HepG2 (cell line): Measurements from ENCODE around the gene FRAS1. TPM values are rescaled to one million over a fixed set of nuclear protein-coding genes. Genes with fewer than 3 reads are reported as not detected.

Source experiments
- ATAC-seq: fragments of 200-7000 bp; cut with Tn5 transposase; 3 replicates; pipeline ENCODE4 v1.9.1; 2020; ENCODE audit warnings: mild to moderate bottlenecking, moderate library complexity
- BruUV-seq: library from RNA; stranded (reverse); fragments of 400-500 nt; replicated peaks from 2 replicates; lab custom pipeline; 2021; lab: Mats Ljungman, UMichigan
- CTCF ChIA-PET: fragments of 300-600 bp; formaldehyde crosslinking; extraction: SDS; loops from one replicate; lab custom pipeline; 2021; ENCODE audit warnings: low total read pairs, inconsistent platforms, low intra/inter-chr PET ratio; lab: Yijun Ruan, JAX
- POLR2A ChIA-PET: fragments of 350-600 bp; sonication (Branson Sonifier 250); formaldehyde crosslinking; loops from one replicate; lab custom pipeline; 2020; ENCODE audit warnings: antibody characterized with exemption, inconsistent platforms; lab: Yijun Ruan, JAX
- DNase-seq: peaks from one replicate; pipeline ENCODE4 v3.0.0-alpha.2; 2015; ENCODE audit warnings: low spot score
- FAIRE-seq: peaks from 3 replicates; lab custom pipeline; 2011; peaks lifted over from hg19 to GRCh38; lab: Jason Lieb, UNC
- H2AFZ ChIP-seq: one replicate; pipeline ENCODE4 v1.6.1; 2011; ENCODE audit warnings: low read length, inconsistent platforms
- H3K27ac ChIP-seq: fragments of 300-600 bp; 3 replicates; pipeline ENCODE4 v1.8.0; 2011; ENCODE audit warnings: mixed run types, mild to moderate bottlenecking, mixed read lengths, low read length, inconsistent platforms; ENCODE audit not compliant: insufficient read depth; ENCODE audit errors: extremely low read length
- H3K27me3 ChIP-seq, 2 experiments: fragments of 200-600 bp in 1 of 2; 2 replicates in 1 of 2; 3 replicates in 1 of 2; pipeline versions ENCODE4 v1.6.0 to v1.8.0; 2011; ENCODE audit warnings: low read length in 2 of 2, mild to moderate bottlenecking in 2 of 2, moderate library complexity in 2 of 2, inconsistent platforms in 1 of 2; ENCODE audit not compliant: insufficient read depth in 2 of 2, control insufficient read depth in 1 of 2
- H3K36me3 ChIP-seq, 2 experiments: fragments of 200-600 bp in 1 of 2; replicated peaks in 1 of 2; 2 replicates in 1 of 2; 3 replicates in 1 of 2; pipeline versions ENCODE4 v1.5.1 to v1.8.0; 2011; ENCODE audit warnings: low read length in 2 of 2, inconsistent platforms in 1 of 2; ENCODE audit not compliant: insufficient read depth in 2 of 2, control insufficient read depth in 1 of 2
- H3K4me1 ChIP-seq: 2 replicates; pipeline ENCODE4 v1.5.1; 2012; ENCODE audit warnings: low read length, inconsistent platforms; ENCODE audit not compliant: insufficient read depth
- H3K4me2 ChIP-seq: 2 replicates; pipeline ENCODE4 v1.6.0; 2011; ENCODE audit warnings: low read depth, low read length, inconsistent platforms
- H3K4me3 ChIP-seq, 3 experiments: fragments of 200-600 bp in 1 of 3; sonication (generic), shearing (Covaris generic) in 1 of 3; replicated peaks in 1 of 3; 2 replicates each; pipeline ENCODE4 v1.5.1; 2011 to 2016; ENCODE audit warnings: low read length in 3 of 3, inconsistent platforms in 2 of 3, low read depth in 2 of 3, mild to moderate bottlenecking in 2 of 3, control low read depth in 1 of 3, mixed read lengths in 1 of 3; ENCODE audit not compliant: insufficient read depth in 1 of 3
- H3K79me2 ChIP-seq: one replicate; pipeline ENCODE4 v1.6.1; 2011; ENCODE audit warnings: low read length, inconsistent platforms; ENCODE audit not compliant: insufficient read depth
- H3K9ac ChIP-seq: 2 replicates; pipeline ENCODE4 v1.6.0; 2011; ENCODE audit warnings: mild to moderate bottlenecking, low read depth, low read length, inconsistent platforms; ENCODE audit not compliant: insufficient read depth
- H3K9me3 ChIP-seq: 2 replicates; pipeline ENCODE4 v1.5.1; 2012; ENCODE audit warnings: mild to moderate bottlenecking, low read length
- H4K20me1 ChIP-seq: 2 replicates; pipeline ENCODE4 v1.6.0; 2011; ENCODE audit warnings: inconsistent platforms, mild to moderate bottlenecking, low read length, moderate library complexity; ENCODE audit not compliant: insufficient read depth
- ARNT2 ChIP-seq: sonication (generic); formaldehyde crosslinking; IDR thresholded peaks from 2 replicates; pipeline ENCODE4 v1.8.0; 2022; ENCODE audit warnings: mild to moderate bottlenecking, low read depth, missing genetic modification reagents, moderate library complexity
- CREBL2 ChIP-seq: sonication (generic); formaldehyde crosslinking; IDR thresholded peaks from 2 replicates; pipeline ENCODE4 v1.8.1; 2023; ENCODE audit warnings: missing genetic modification reagents, mild to moderate bottlenecking, borderline replicate concordance
- KAT7 ChIP-seq: IDR thresholded peaks from 2 replicates; pipeline ENCODE4 v1.6.1; 2018; ENCODE audit warnings: borderline replicate concordance, missing compliant biosample characterization
- KMT2A ChIP-seq: sonication (generic); formaldehyde crosslinking; IDR thresholded peaks from 2 replicates; pipeline ENCODE4 v1.4.0; 2020; ENCODE audit warnings: missing genetic modification reagents
- NFE2L1 ChIP-seq: sonication (generic); formaldehyde crosslinking; IDR thresholded peaks from 2 replicates; pipeline ENCODE4 v1.4.0; 2020; ENCODE audit warnings: missing genetic modification reagents, mild to moderate bottlenecking, borderline replicate concordance
- PAF1 ChIP-seq: IDR thresholded peaks from 2 replicates; pipeline ENCODE4 v1.6.1; 2016; ENCODE audit warnings: missing genetic modification reagents, missing compliant biosample characterization
- PBX2 ChIP-seq: IDR thresholded peaks from 2 replicates; pipeline ENCODE4 v1.6.1; 2016; ENCODE audit warnings: control low read depth
- PITX1 ChIP-seq: sonication (generic); formaldehyde crosslinking; IDR thresholded peaks from 2 replicates; pipeline ENCODE4 v1.5.1; 2020; ENCODE audit warnings: mild to moderate bottlenecking, missing genetic modification reagents
- PRDM15 ChIP-seq: sonication (generic); formaldehyde crosslinking; IDR thresholded peaks from 2 replicates; pipeline ENCODE4 v1.4.0; 2020; ENCODE audit warnings: missing genetic modification reagents
- REPIN1 ChIP-seq: sonication (generic); formaldehyde crosslinking; IDR thresholded peaks from 2 replicates; pipeline ENCODE4 v1.8.0; 2022; ENCODE audit warnings: missing genetic modification reagents, low read depth, mild to moderate bottlenecking, borderline replicate concordance
- SNAI1 ChIP-seq: sonication (generic); formaldehyde crosslinking; IDR thresholded peaks from 2 replicates; pipeline ENCODE4 v1.5.0; 2020; ENCODE audit warnings: mild to moderate bottlenecking, missing genetic modification reagents, borderline replicate concordance
- ZFP82 ChIP-seq: sonication (generic); formaldehyde crosslinking; IDR thresholded peaks from 2 replicates; pipeline ENCODE4 v1.5.1; 2020; ENCODE audit warnings: mild to moderate bottlenecking, missing genetic modification reagents, borderline replicate concordance
- ZNF138 ChIP-seq: sonication (generic); formaldehyde crosslinking; IDR thresholded peaks from 2 replicates; pipeline ENCODE4 v1.5.0; 2020; ENCODE audit warnings: mild to moderate bottlenecking, low read depth, missing genetic modification reagents
- ZNF383 ChIP-seq: sonication (generic); formaldehyde crosslinking; IDR thresholded peaks from 2 replicates; pipeline ENCODE4 v1.4.0; 2020; ENCODE audit warnings: missing genetic modification reagents, mild to moderate bottlenecking, borderline replicate concordance
- ZNF703 ChIP-seq: sonication (generic); formaldehyde crosslinking; IDR thresholded peaks from 2 replicates; pipeline ENCODE4 v1.5.1; 2020; ENCODE audit warnings: missing genetic modification reagents, mild to moderate bottlenecking, moderate library complexity, borderline replicate concordance
- ZNF777 ChIP-seq: sonication (generic); formaldehyde crosslinking; IDR thresholded peaks from 2 replicates; pipeline ENCODE4 v1.4.0; 2020; ENCODE audit warnings: missing genetic modification reagents
- ZSCAN22 ChIP-seq: sonication (generic); formaldehyde crosslinking; IDR thresholded peaks from 2 replicates; pipeline ENCODE4 v1.4.0; 2020; ENCODE audit warnings: mild to moderate bottlenecking, missing genetic modification reagents
- WGBS: methylation state at CpG from one replicate; pipeline ENCODE4 v1.1.6; 2017; ENCODE audit warnings: low lambda C conversion rate; 5-methylcytosine and 5-hydroxymethylcytosine counted together
- in situ Hi-C: cut with HindIII; loops from 2 replicates; pipeline ENCODE4 v1.10.0; 2017; ENCODE audit warnings: low pct_unique_long_range_greater_than_20kb; ENCODE audit not compliant: extremely low pct_ligation_motif_present
- intact Hi-C: fragments of 100-400 bp; cut with micrococcal nuclease; formaldehyde crosslinking; loops from one replicate; pipeline ENCODE4 v1.10.0; 2022; ENCODE audit not compliant: unreplicated experiment
- polyA plus RNA-seq, 8 experiments: library from polyadenylated mRNA; depleted of rRNA in 3 of 8; stranded (reverse) in 7 of 8; unstranded in 1 of 8; fragments of >200 nt; fragmentation: Illumina TruSeq in 4 of 8; extraction: Trizol in 4 of 8; gene quantifications; 2 replicates each; pipeline versions ENCODE4 v1.2.1 to v1.2.3, GENCODE V29; 2011 to 2016; ENCODE audit warnings: low read depth in 4 of 8, missing spikeins in 1 of 8, mixed read lengths in 1 of 8; ENCODE audit not compliant: insufficient read depth in 1 of 8
- total RNA-seq, 5 experiments: library from RNA; depleted of rRNA; stranded (reverse); fragments of >200 nt; fragmentation: Illumina TruSeq; extraction: Trizol; gene quantifications; 2 replicates each; pipeline ENCODE4 v1.2.3, GENCODE V29; 2016; ENCODE audit warnings: low read depth in 1 of 5

Gene FRAS1
- total and polyA plus RNA-seq, 2 of the 13 experiments (the other 11 are each of a cell fraction or from before 2014, with no cell fraction given): 22.5 to 31.6 TPM

GRCh38 chr4:78323439-78323838, 266.3 kb downstream of the FRAS1 start:
- BruUV-seq: no TSS peak
- Histone ChIP-seq H3K36me3 (peaks cover 14 to 33% of the 10 kb centered on the region in 2 experiments; a peak in 4 of 5 replicates), H2AFZ (no peak overlapping the region), H3K4me3 (no peak overlapping the region), H3K27me3 (no peaks in the 10 kb centered on the region)
- FAIRE-seq (no peak), ATAC-seq (no peak)
- no peak for TF ChIP-seq REPIN1
- TF ChIP-seq ZFP82: no peak
- no peak for TF ChIP-seq ARNT2 (CRISPR knock-in tag)
- no peak for TF ChIP-seq ZSCAN22
- TF ChIP-seq ZNF383 (CRISPR knock-in tag): no peak
- TF ChIP-seq PBX2 (CRISPR knock-in tag): no peak
- no peak for TF ChIP-seq PRDM15
- no peak for TF ChIP-seq CREBL2
- no peak for TF ChIP-seq SNAI1 (CRISPR knock-in tag)
- no peak for TF ChIP-seq ZNF138
- no peak for TF ChIP-seq ZNF703 (CRISPR knock-in tag)
- no peak for TF ChIP-seq KAT7 (CRISPR knock-in tag)
- TF ChIP-seq NFE2L1 (CRISPR knock-in tag): no peak
- TF ChIP-seq PAF1 (CRISPR knock-in tag): no peak
- no peak for TF ChIP-seq PITX1 (CRISPR knock-in tag)
- TF ChIP-seq ZNF777 (CRISPR knock-in tag): no peak
- TF ChIP-seq KMT2A (CRISPR knock-in tag): no peak
- TF ChIP-seq, all 625 proteins: peak for 0
- ChIA-PET POLR2A (no interaction called here), CTCF (no interaction called here)
- Histone ChIP-seq H3K27ac (no peak overlapping the region), H3K4me2 (no peak overlapping the region), H3K9ac (no peak overlapping the region), H4K20me1 (no peaks in the 10 kb centered on the region), H3K9me3 (no peaks in the 10 kb centered on the region), H3K79me2 (no peaks in the 10 kb centered on the region), H3K4me1 (peaks cover 9% of the 10 kb centered on the region)
- DNase-seq: no peak
- WGBS: 79% methylated on average over 3 of the region's 3 CpGs
- in situ Hi-C loops: no loop called here
- intact Hi-C loops: no loop called here
